ENCODE data around the gene ZNF574. TPM values are rescaled to one million over a fixed set of nuclear protein-coding genes. Genes with fewer than 3 reads are reported as not detected.

Gene ZNF574
- total RNA-seq, 1 experiment from 2014 or later = 27.5 TPM

DNA sequence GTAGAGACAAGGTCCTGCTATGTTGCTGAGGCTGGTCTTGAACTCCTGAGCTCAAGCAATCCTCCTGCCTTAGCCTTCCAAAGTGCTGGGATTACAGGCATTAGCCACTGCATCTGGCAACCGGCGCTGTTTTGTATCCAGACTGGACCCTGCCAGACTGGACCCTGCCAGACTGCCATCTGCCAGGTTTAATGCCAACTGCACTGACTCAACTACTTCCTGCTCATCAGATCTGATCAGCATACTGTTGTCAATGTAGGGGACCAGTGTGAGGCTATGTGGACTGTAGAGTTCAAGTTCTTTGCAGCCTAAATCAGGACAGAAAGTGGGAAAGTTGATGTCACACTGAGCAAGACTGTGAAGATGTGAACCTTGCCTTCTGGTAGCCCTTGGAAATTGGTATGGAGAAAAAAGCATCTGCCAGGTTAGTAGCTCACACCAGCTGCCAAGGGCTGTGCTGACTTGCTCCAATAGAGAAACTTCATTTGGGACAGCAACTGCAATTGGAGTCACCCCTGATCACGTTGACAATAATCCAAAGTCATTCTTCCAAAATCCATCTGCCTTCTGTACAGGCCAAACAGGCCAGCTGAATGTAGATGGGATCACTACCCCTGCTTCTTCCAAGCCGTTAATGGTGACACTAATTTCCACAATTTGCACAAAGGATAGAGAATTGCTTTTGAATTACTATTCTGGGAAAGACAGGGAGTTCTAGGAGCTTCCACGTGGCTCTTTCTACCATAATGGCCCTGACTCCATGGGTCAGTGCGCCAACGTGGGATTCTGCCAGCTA lies 45.1 kb upstream of the ZNF574 start:
- intact Hi-C loops (cut with micrococcal nuclease; ENCODE audit: unreplicated experiment) = loop anchor here (5.0 kb wide), 1 partner anchor 149 kb away; the partner anchor contains the start of gene ARHGEF1
- Histone ChIP-seq H3K27me3 (replicated peaks; ENCODE audit: insufficient read depth, low read depth, low read length, poor library complexity) (no peaks in the 10 kb centered on the region), H3K9me3 (ENCODE audit: low read depth, low read length, poor library complexity, severe bottlenecking) (no peaks in the 10 kb centered on the region), H3K36me3 (ENCODE audit: insufficient read depth, low read length, poor library complexity, severe bottlenecking) (no peaks in the 10 kb centered on the region), H3K4me1 (ENCODE audit: insufficient read depth, low read length, poor library complexity, severe bottlenecking) (peaks cover 10% of the 10 kb centered on the region), H3K4me3 (ENCODE audit: low read depth, low read length, poor library complexity, severe bottlenecking) (no peak overlapping the region), H3K27ac (ENCODE audit: low read depth, low read length, poor library complexity, severe bottlenecking) (no peak overlapping the region)
- POLR2A ChIA-PET (ENCODE audit: low non-redundant PET) = no interaction called here
- CTCF ChIA-PET = no interaction called here
- no peak for DNase-seq (ENCODE audit: low spot score)
- TF ChIP-seq, protein P1, sequence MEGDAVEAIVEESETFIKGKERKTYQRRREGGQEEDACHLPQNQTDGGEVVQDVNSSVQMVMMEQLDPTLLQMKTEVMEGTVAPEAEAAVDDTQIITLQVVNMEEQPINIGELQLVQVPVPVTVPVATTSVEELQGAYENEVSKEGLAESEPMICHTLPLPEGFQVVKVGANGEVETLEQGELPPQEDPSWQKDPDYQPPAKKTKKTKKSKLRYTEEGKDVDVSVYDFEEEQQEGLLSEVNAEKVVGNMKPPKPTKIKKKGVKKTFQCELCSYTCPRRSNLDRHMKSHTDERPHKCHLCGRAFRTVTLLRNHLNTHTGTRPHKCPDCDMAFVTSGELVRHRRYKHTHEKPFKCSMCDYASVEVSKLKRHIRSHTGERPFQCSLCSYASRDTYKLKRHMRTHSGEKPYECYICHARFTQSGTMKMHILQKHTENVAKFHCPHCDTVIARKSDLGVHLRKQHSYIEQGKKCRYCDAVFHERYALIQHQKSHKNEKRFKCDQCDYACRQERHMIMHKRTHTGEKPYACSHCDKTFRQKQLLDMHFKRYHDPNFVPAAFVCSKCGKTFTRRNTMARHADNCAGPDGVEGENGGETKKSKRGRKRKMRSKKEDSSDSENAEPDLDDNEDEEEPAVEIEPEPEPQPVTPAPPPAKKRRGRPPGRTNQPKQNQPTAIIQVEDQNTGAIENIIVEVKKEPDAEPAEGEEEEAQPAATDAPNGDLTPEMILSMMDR (conservative IDR thresholded peaks at IDR 0.05; ENCODE audit: low read depth, low read length) = no peak
- no peak for TF ChIP-seq EZH2 (IDR thresholded peaks at IDR 0.05; ENCODE audit: borderline replicate concordance, low read depth, low read length, poor library complexity, severe bottlenecking)
- no TSS peak for BruUV-seq (replicated peaks)

DNA sequence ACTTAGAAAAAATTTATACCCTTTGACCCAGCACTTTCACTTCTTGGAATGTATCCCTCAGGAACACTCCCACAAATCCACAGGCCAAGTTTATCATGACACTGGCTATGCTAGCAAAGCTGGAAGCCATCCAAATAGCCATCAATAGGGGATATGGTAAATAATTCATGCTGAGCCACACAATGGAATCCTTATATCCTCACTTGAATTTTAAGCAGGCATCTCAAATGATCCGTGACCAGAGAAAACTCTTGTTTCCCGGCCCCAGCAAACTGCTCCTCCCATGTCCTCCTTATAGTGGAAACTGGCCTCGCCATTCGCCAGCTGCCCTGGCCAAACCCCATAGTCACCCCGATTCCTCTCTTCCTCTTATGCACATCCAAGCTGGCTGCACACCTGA lies 43.5 kb upstream of the ZNF574 start:
- DNase-seq (ENCODE audit: low spot score) = peak; percentile 93
- intact Hi-C loops (cut with micrococcal nuclease; ENCODE audit: unreplicated experiment) = loop anchor here (2.0 to 5.0 kb wide), 2 partner anchors 74 to 150 kb away; partner anchors contain the start of genes ARHGEF1 and RABAC1

DNA sequence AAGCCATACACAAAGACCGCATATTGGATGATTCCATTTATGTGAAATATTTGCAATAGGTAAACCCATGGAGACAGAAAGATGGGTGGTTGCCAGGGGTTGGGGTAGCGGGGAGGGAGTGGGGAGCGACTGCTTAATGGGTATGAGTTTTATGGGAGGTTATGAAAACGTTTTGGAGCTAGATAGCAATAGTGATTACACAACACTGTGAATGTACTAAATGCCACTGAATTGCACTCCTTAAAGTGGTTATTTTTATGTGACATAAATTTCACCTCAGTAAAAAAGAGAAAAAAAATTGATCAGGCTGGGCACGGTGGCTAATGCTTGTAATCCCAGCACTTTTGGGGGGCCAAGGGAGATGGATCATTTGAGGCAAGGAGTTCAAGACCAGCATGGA lies 42.6 kb upstream of the ZNF574 start:
- no peak overlapping the region for H3K27ac ChIP-seq (ENCODE audit: low read depth, low read length, poor library complexity, severe bottlenecking)
- H3K27me3 ChIP-seq (replicated peaks; ENCODE audit: insufficient read depth, low read depth, low read length, poor library complexity) = no peaks in the 10 kb centered on the region
- POLR2A ChIA-PET (ENCODE audit: low non-redundant PET) = no interaction called here
- intact Hi-C loops (cut with micrococcal nuclease; ENCODE audit: unreplicated experiment) = loop anchor here (2.0 to 5.0 kb wide), 2 partner anchors 75 to 151 kb away; partner anchors contain the start of genes ARHGEF1 and RABAC1
- TF ChIP-seq EZH2 (IDR thresholded peaks at IDR 0.05; ENCODE audit: borderline replicate concordance, low read depth, low read length, poor library complexity, severe bottlenecking) = no peak
- TF ChIP-seq, protein P1 (conservative IDR thresholded peaks at IDR 0.05; ENCODE audit: low read depth, low read length) = no peak
- H3K36me3 ChIP-seq (ENCODE audit: insufficient read depth, low read length, poor library complexity, severe bottlenecking) = no peaks in the 10 kb centered on the region
- H3K4me1 ChIP-seq (ENCODE audit: insufficient read depth, low read length, poor library complexity, severe bottlenecking) = peaks cover 10% of the 10 kb centered on the region
- no TSS peak for BruUV-seq (replicated peaks)
- no peak for DNase-seq (ENCODE audit: low spot score)
- CTCF ChIA-PET = interaction anchor here (0.5 kb wide), 1 partner anchor 68 kb away, joined by 3 read pairs; no protein-coding TSS in a partner anchor
- H3K9me3 ChIP-seq (ENCODE audit: low read depth, low read length, poor library complexity, severe bottlenecking) = no peaks in the 10 kb centered on the region
- no peak overlapping the region for H3K4me3 ChIP-seq (ENCODE audit: low read depth, low read length, poor library complexity, severe bottlenecking)

More for the DNA sequence above, 43.5 kb upstream of the ZNF574 start:
- H3K9me3 ChIP-seq (ENCODE audit: low read depth, low read length, poor library complexity, severe bottlenecking) = no peaks in the 10 kb centered on the region
- no TSS peak for BruUV-seq (replicated peaks)
- TF ChIP-seq, protein P1 (conservative IDR thresholded peaks at IDR 0.05; ENCODE audit: low read depth, low read length) = no peak
- no peak for TF ChIP-seq EZH2 (IDR thresholded peaks at IDR 0.05; ENCODE audit: borderline replicate concordance, low read depth, low read length, poor library complexity, severe bottlenecking)
- ChIA-PET CTCF (no interaction called here), POLR2A (ENCODE audit: low non-redundant PET) (no interaction called here)
- H3K4me3 ChIP-seq (ENCODE audit: low read depth, low read length, poor library complexity, severe bottlenecking) = no peak overlapping the region
- no peaks in the 10 kb centered on the region for H3K27me3 ChIP-seq (replicated peaks; ENCODE audit: insufficient read depth, low read depth, low read length, poor library complexity)
- H3K4me1 ChIP-seq (ENCODE audit: insufficient read depth, low read length, poor library complexity, severe bottlenecking) = peaks cover 10% of the 10 kb centered on the region
- H3K27ac ChIP-seq (ENCODE audit: low read depth, low read length, poor library complexity, severe bottlenecking) = no peak overlapping the region
- H3K36me3 ChIP-seq (ENCODE audit: insufficient read depth, low read length, poor library complexity, severe bottlenecking) = no peaks in the 10 kb centered on the region
